Psoas muscle (tissue), 8 donors: Measurements from ENCODE around the gene PPP2R3A. TPM values are rescaled to one million over a fixed set of nuclear protein-coding genes. Genes with fewer than 3 reads are reported as not detected.

ENCODE experiments used
- ATAC-seq, 4 donors: fragments of 200-7000 bp; cut with Tn5 transposase; one replicate each; pipeline ENCODE4 v1.9.1; 2020; ENCODE audit warnings: moderate library complexity in 3 of 4, mild to moderate bottlenecking in 2 of 4
- DNase-seq, 2 donors: peaks; one replicate each; pipeline ENCODE4 v3.0.0-alpha.2; 2020
- H3K27ac ChIP-seq: fragments of 200-600 bp; one replicate; pipeline ENCODE4 v1.8.0; 2022
- H3K27me3 ChIP-seq, 3 donors: fragments of 200-600 bp in 1 of 3; one replicate each; pipeline versions ENCODE4 v1.6.1 to v1.8.0; 2013 to 2022; ENCODE audit warnings: low read length in 2 of 3, mild to moderate bottlenecking in 2 of 3, moderate library complexity in 1 of 3; ENCODE audit not compliant: insufficient read depth in 3 of 3
- H3K36me3 ChIP-seq, 2 donors: fragments of 200-600 bp in 1 of 2; one replicate each; pipeline versions ENCODE4 v1.6.1 to v1.8.0; 2013 to 2022; ENCODE audit warnings: low read depth in 1 of 2, mild to moderate bottlenecking in 1 of 2, moderate library complexity in 1 of 2; ENCODE audit not compliant: insufficient read depth in 1 of 2
- H3K4me1 ChIP-seq: fragments of 200-600 bp; one replicate; pipeline ENCODE4 v1.8.0; 2022
- H3K4me3 ChIP-seq: fragments of 200-600 bp; one replicate; pipeline ENCODE4 v1.8.0; 2022; ENCODE audit warnings: mild to moderate bottlenecking
- H3K9me3 ChIP-seq: fragments of 200-600 bp; one replicate; pipeline ENCODE4 v1.8.0; 2022
- whole genome bisulfite sequencing, 3 donors: extraction: QIAGEN DNeasy Blood & Tissue Kit; methylation state at CpG; one replicate each; pipeline versions ENCODE4 v1.1.6 to v1.1.7; 2013; 5-methylcytosine and 5-hydroxymethylcytosine counted together
- intact Hi-C, 2 donors: fragments of 100-400 bp; cut with DNase I; formaldehyde crosslinking; loops; one replicate each; pipeline versions ENCODE4 v1.11.0 to v1.14.2; 2022
- polyA plus RNA-seq, 3 donors: library from polyadenylated mRNA; stranded (reverse); fragments of 200-250 nt; gene quantifications; one replicate each; pipeline ENCODE4 v1.2.3, GENCODE V29; 2013
- total RNA-seq, 4 donors: library from RNA; stranded (reverse); fragmentation: NEBNext Ultra II Directional in 2 of 4; extraction: Animal tissue kit (Norgen Biotek cat#: 25700) in 2 of 4; gene quantifications; one replicate each; pipeline versions ENCODE4 v1.2.1 to v1.2.4, GENCODE V29; 2021 to 2023
- TF ChIP-seq, protein P1 (sequence below): fragments of 200-600 bp; IDR thresholded peaks from one replicate; pipeline ENCODE4 v1.8.0; 2022; ENCODE audit warnings: antibody characterized with exemption
- donor health status: healthy with polysubstance abuse.
- donor health status: DM: no; HTN: no; CAD: no; lungs with moderate emphysema.
- donor health status: Bipolar disorder and iron deficiency.
- donor health status: healthy.
- donor health status: DM: yes; HTN: yes; CAD: no.
- donor health status: DM: no; HTN: no; CAD: no.
- donor health status: DM: no; HTN: no; CAD: no.
- donor health status: DM: yes; HTN: yes; CAD: no.

The PPP2R3A gene
- total and polyA plus RNA-seq, 7 donors: 5.4 to 134 (median 45.5) TPM

DNA sequence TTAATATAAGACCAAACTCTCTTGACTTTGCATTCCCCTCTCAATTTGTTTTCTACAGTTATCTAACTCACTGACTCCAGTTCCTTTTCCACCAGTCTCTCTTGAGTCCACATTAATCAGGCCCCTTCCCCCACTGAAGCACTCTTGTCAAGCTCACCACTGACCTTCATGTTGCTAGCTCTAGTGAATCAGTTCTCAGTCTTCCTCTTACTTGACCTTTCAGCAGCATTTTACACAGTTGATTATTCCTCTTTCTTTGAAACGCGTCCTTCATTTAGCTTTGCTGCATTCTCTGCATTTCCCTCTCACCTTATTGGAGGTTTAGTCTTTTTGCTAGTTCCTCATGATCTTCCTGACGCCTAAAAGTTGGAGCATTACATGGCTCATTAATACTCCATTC, 8.3 kb downstream of the PPP2R3A start:
- peak overlapping the region; percentile 11 for H3K27ac ChIP-seq
- H3K4me1 ChIP-seq: peaks cover 55% of the 10 kb centered on the region
- H3K27me3 ChIP-seq: no peaks in the 10 kb centered on the region
- intact Hi-C loops: loop anchor here (5.0 kb wide), 2 partner anchors 48 to 63 kb away; no protein-coding TSS in a partner anchor
- ATAC-seq (no peak), DNase-seq (no peak)
- no peaks in the 10 kb centered on the region for H3K36me3 ChIP-seq
- no peaks in the 10 kb centered on the region for H3K9me3 ChIP-seq
- no peak overlapping the region for H3K4me3 ChIP-seq
- WGBS, 3 donors: 88 to 91% (median 89%) methylated on average over 3 of the region's 3 CpGs
- TF ChIP-seq, protein P1, sequence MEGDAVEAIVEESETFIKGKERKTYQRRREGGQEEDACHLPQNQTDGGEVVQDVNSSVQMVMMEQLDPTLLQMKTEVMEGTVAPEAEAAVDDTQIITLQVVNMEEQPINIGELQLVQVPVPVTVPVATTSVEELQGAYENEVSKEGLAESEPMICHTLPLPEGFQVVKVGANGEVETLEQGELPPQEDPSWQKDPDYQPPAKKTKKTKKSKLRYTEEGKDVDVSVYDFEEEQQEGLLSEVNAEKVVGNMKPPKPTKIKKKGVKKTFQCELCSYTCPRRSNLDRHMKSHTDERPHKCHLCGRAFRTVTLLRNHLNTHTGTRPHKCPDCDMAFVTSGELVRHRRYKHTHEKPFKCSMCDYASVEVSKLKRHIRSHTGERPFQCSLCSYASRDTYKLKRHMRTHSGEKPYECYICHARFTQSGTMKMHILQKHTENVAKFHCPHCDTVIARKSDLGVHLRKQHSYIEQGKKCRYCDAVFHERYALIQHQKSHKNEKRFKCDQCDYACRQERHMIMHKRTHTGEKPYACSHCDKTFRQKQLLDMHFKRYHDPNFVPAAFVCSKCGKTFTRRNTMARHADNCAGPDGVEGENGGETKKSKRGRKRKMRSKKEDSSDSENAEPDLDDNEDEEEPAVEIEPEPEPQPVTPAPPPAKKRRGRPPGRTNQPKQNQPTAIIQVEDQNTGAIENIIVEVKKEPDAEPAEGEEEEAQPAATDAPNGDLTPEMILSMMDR: no peak

DNA sequence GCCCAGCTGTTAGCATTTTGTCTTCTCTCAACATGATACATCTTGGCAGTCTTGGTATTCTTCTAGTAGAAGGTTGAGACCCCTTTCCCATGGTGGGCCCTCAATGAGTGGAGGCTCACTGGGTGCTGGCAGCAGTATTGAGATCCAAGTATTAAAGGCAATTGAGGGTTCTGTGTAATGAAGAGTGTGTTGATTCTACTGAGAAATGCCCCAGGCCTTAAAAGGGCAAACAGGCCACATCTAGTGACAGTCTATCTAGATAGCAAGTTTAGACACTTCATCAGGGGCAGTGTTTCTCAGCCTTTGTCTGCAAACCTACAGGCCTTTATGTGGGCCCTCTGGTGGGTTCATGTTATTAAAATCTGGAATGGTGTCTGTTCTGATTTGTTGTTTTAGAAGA, 9.5 kb downstream of the PPP2R3A start:
- Histone ChIP-seq H3K27ac (no peak overlapping the region), H3K4me3 (no peak overlapping the region), H3K27me3 (no peaks in the 10 kb centered on the region), H3K4me1 (peaks cover 43% of the 10 kb centered on the region), H3K36me3 (no peaks in the 10 kb centered on the region), H3K9me3 (no peaks in the 10 kb centered on the region)
- TF ChIP-seq, protein P1: no peak
- ATAC-seq: peak in 2 of 4 donors; percentile 11 to 13
- intact Hi-C loops: no loop called here
- no peak for DNase-seq

DNA sequence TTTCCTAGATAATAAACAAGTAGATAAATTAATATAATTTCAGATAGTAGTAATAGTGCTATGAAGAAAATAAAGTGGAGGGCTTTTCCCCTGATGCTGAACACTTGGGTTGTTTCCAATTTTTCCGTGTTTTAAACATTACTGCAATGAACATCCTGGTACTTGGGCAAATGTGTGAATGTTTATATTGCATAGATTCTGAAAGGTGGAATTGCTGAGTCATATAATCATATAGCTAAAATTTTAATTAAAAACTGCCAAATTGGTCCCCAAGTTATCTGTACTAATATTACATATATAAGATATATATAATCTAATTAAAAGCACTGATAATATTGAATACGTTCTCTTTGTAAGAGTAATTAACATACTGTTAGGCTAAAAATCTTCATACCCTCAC, 10.0 kb downstream of the PPP2R3A start:
- no peak for ATAC-seq
- 46 to 84% (median 71%) methylated on average over 2 of the region's 2 CpGs for whole genome bisulfite sequencing, 3 donors
- intact Hi-C loops: no loop called here
- Histone ChIP-seq H3K4me3 (no peak overlapping the region), H3K27me3 (no peaks in the 10 kb centered on the region), H3K9me3 (no peaks in the 10 kb centered on the region), H3K27ac (no peak overlapping the region), H3K36me3 (no peaks in the 10 kb centered on the region), H3K4me1 (peaks cover 38% of the 10 kb centered on the region)
- no peak for DNase-seq
- TF ChIP-seq, protein P1: no peak

DNA sequence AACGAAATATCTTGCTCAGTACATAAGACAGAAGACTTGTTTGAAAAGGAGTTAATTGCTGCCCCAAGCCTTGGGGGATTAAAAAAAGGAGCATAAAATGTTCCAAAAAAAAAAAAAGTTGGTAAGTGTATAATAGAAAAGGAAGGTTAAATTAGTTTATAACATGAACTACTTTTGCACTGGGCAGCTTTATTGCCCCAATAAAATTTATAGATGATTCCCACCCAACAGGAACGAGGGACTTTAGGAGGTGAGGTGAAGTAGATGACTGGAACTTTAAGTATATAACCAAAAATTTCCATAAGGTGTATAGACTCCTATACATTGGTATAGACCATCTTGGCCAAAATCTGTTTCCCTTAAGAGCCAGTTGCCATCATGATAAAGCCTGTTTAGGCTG, 14.8 kb downstream of the PPP2R3A start:
- TF ChIP-seq, protein P1: no peak
- Histone ChIP-seq H3K4me1 (peaks cover 17% of the 10 kb centered on the region), H3K36me3 (no peaks in the 10 kb centered on the region), H3K27me3 (no peaks in the 10 kb centered on the region), H3K4me3 (no peak overlapping the region), H3K27ac (no peak overlapping the region), H3K9me3 (no peaks in the 10 kb centered on the region)
- 91 to 92% (median 91%) methylated on average over 2 of the region's 2 CpGs for WGBS, 3 donors
- ATAC-seq: no peak
- intact Hi-C loops: no loop called here
- no peak for DNase-seq

DNA sequence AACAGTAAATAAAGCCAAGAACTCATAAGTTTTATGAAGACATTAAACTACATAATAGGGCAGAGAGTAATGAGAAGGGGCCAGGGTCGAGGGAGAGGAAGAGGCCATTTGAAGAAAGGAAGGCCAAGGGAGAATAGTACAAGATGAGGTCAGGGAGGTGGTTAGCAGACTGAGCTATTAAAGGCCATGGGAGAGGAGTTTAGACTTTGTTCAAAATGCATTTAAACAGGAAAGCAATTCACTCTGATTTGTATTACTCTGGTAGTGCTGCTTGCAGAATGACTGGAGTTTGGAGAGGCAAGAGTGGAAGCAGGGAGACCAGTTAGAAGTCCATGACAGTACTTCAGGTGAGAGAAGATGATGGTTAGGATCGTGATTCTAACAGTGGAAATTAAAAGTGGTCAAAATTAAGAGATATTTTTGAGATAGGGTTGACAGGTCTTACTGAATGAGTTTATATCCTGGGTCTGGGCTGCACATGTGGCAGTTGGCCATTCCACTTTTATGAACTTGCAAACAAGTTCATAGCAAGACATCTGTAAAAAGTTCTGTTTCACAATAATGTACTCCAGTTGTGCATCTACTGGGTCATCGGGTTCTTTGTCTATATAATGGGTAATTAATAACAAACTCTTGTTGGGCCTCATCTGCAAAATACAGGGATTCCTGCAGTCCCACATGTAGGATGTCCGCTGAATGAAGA, 16.3 kb downstream of the PPP2R3A start:
- no peaks in the 10 kb centered on the region for H3K9me3 ChIP-seq
- no peak overlapping the region for H3K27ac ChIP-seq
- ATAC-seq (no peak), DNase-seq (no peak)
- TF ChIP-seq, protein P1: no peak
- no peak overlapping the region for H3K4me3 ChIP-seq
- WGBS, 3 donors: 88 to 92% (median 90%) methylated on average over 4 of the region's 4 CpGs
- H3K36me3 ChIP-seq: no peaks in the 10 kb centered on the region
- peaks cover 15% of the 10 kb centered on the region for H3K4me1 ChIP-seq
- no peaks in the 10 kb centered on the region for H3K27me3 ChIP-seq
- intact Hi-C loops: no loop called here
